Tibial artery (tissue), 4 donors: ENCODE data around the gene SCGB1A1.
A peak's percentile ranks its signal among the peaks of the same experiment; 100 is the strongest.

Experiments
- DNase-seq, 2 donors: peaks; one replicate each; pipeline ENCODE4 v3.0.0-alpha.2; 2019
- H3K27ac ChIP-seq, 2 donors: fragments of 200-600 bp; sonication (generic) in 1 of 2; 1 replicate in 1 of 2; 2 replicates in 1 of 2; pipeline ENCODE4 v1.5.1; 2018 to 2019; ENCODE audit warnings: mild to moderate bottlenecking in 1 of 2
- H3K27me3 ChIP-seq, 2 donors: fragments of 200-600 bp; sonication (generic) in 1 of 2; one replicate each; pipeline versions ENCODE4 v1.5.1 to v1.6.0; 2016 to 2019
- H3K36me3 ChIP-seq, 3 donors: fragments of 200-600 bp; sonication (generic) in 2 of 3; one replicate each; pipeline ENCODE4 v1.5.1; 2016 to 2019; ENCODE audit warnings: mild to moderate bottlenecking in 2 of 3
- H3K4me1 ChIP-seq, 4 donors: fragments of 200-600 bp; sonication (generic) in 2 of 4; 1 replicate in 3 of 4; 2 replicates in 1 of 4; pipeline ENCODE4 v1.5.1; 2016 to 2019
- H3K4me3 ChIP-seq, 2 donors: fragments of 200-600 bp; sonication (generic) in 1 of 2; 1 replicate in 1 of 2; 2 replicates in 1 of 2; pipeline ENCODE4 v1.5.1; 2018 to 2019; ENCODE audit warnings: mild to moderate bottlenecking in 2 of 2
- H3K9me3 ChIP-seq, 3 donors: fragments of 200-600 bp; sonication (generic) in 1 of 3; one replicate each; pipeline ENCODE4 v1.5.1; 2016 to 2019
- CTCF ChIP-seq, 2 experiments: fragments of 200-600 bp in 1 of 2; fragments of 450-650 bp in 1 of 2; IDR thresholded peaks; one replicate each; pipeline ENCODE4 v1.5.1; 2017 to 2019; ENCODE audit warnings: antibody characterized with exemption in 2 of 2, mild to moderate bottlenecking in 1 of 2, moderate library complexity in 1 of 2
- intact Hi-C: fragments of 100-400 bp; cut with DNase I; formaldehyde crosslinking; loops from one replicate; pipeline ENCODE4 v1.15.0; 2023; ENCODE audit warnings: low total_unique reads

The SCGB1A1 gene

GRCh38 chr11:62418733-62419132, at the start of gene SCGB1A1:
SCGB1A1 (plus strand) TSS chr11:62419033; CDS start chr11:62419096, 63 bp downstream.
- Histone ChIP-seq H3K4me1 (peaks cover 0 to 11% (median 0%) of the 10 kb centered on the region in 4 donors), H3K36me3 (no peaks in the 10 kb centered on the region), H3K4me3 (no peak within 1 kb of the TSS), H3K9me3 (no peaks in the 10 kb centered on the region), H3K27ac (peak within 1 kb of the TSS in 1 of 2 donors; percentile 36), H3K27me3 (no peaks in the 10 kb centered on the region)
- intact Hi-C loops = no loop called here
- TF ChIP-seq CTCF (IDR thresholded peaks at IDR 0.05) = no peak
- DNase-seq = no peak

- no peak overlapping the region for H3K27ac ChIP-seq
- no peaks in the 10 kb centered on the region for H3K36me3 ChIP-seq
- peak overlapping the region; percentile 7 to 14 for H3K4me3 ChIP-seq
- H3K4me1 ChIP-seq = no peaks in the 10 kb centered on the region
- intact Hi-C loops = no loop called here
- DNase-seq = no peak
- H3K9me3 ChIP-seq = no peaks in the 10 kb centered on the region
- no peaks in the 10 kb centered on the region for H3K27me3 ChIP-seq
- TF ChIP-seq CTCF (IDR thresholded peaks at IDR 0.05) = no peak
Measured at GRCh38 chr11:62370743-62371440, 47.9 kb upstream of the SCGB1A1 start.

- intact Hi-C loops = no loop called here
- Histone ChIP-seq H3K4me3 (no peak overlapping the region), H3K9me3 (no peaks in the 10 kb centered on the region), H3K27ac (no peak overlapping the region), H3K27me3 (no peaks in the 10 kb centered on the region), H3K4me1 (no peaks in the 10 kb centered on the region), H3K36me3 (no peaks in the 10 kb centered on the region)
- no peak for DNase-seq
- no peak for TF ChIP-seq CTCF (IDR thresholded peaks at IDR 0.05)
Measured at GRCh38 chr11:62372871-62373270, 46.0 kb upstream of the SCGB1A1 start.

- no peaks in the 10 kb centered on the region for H3K36me3 ChIP-seq
- no peak for TF ChIP-seq CTCF (IDR thresholded peaks at IDR 0.05)
- no peaks in the 10 kb centered on the region for H3K9me3 ChIP-seq
- H3K27me3 ChIP-seq = no peaks in the 10 kb centered on the region
- H3K27ac ChIP-seq = no peak overlapping the region
- intact Hi-C loops = no loop called here
- no peaks in the 10 kb centered on the region for H3K4me1 ChIP-seq
- no peak for DNase-seq
- H3K4me3 ChIP-seq = no peak overlapping the region
Measured at GRCh38 chr11:62373464-62374119, 45.2 kb upstream of the SCGB1A1 start.

GRCh38 chr11:62374801-62375200, 44.0 kb upstream of the SCGB1A1 start:
- Histone ChIP-seq H3K36me3 (no peaks in the 10 kb centered on the region), H3K27ac (no peak overlapping the region), H3K4me3 (no peak overlapping the region), H3K27me3 (no peaks in the 10 kb centered on the region), H3K4me1 (no peaks in the 10 kb centered on the region), H3K9me3 (no peaks in the 10 kb centered on the region)
- DNase-seq = no peak
- no peak for TF ChIP-seq CTCF (IDR thresholded peaks at IDR 0.05)
- intact Hi-C loops = no loop called here
